Body of pancreas (tissue), 4 donors: ENCODE measurements around the gene ACBD6. TPM values are rescaled to one million over a fixed set of nuclear protein-coding genes. Genes with fewer than 3 reads are reported as not detected.

Experiments used
- ATAC-seq: fragments of 150-250 bp; one replicate; pipeline ENCODE4 v1.9.1; 2016
- DNase-seq, 4 donors: peaks; one replicate each; pipeline ENCODE4 v3.0.0-alpha.2; 2019
- H3K27ac ChIP-seq, 4 donors: fragments of 200-600 bp; sonication (generic); 1 replicate in 3 of 4; 2 replicates in 1 of 4; pipeline versions ENCODE4 v1.5.1 to v1.6.1; 2016 to 2019; ENCODE audit warnings: mild to moderate bottlenecking in 1 of 4, mixed read lengths in 1 of 4, moderate library complexity in 1 of 4
- H3K27me3 ChIP-seq, 2 donors: fragments of 200-600 bp; sonication (generic); one replicate each; pipeline ENCODE4 v1.6.0; 2016; ENCODE audit warnings: mild to moderate bottlenecking in 1 of 2
- H3K36me3 ChIP-seq, 2 donors: fragments of 200-600 bp; sonication (generic); replicated peaks in 1 of 2; 2 replicates each; pipeline ENCODE4 v1.5.1; 2016; ENCODE audit warnings: low read depth in 2 of 2; ENCODE audit not compliant: insufficient read depth in 1 of 2
- H3K4me1 ChIP-seq: fragments of 200-600 bp; sonication (generic); one replicate; pipeline ENCODE4 v1.6.0; 2016
- H3K4me3 ChIP-seq, 2 donors: fragments of 200-600 bp; sonication (generic); 1 replicate in 1 of 2; 2 replicates in 1 of 2; pipeline ENCODE4 v1.5.1; 2016 to 2019
- H3K9me3 ChIP-seq, 3 donors: fragments of 200-600 bp; sonication (generic); 1 replicate in 2 of 3; 2 replicates in 1 of 3; pipeline ENCODE4 v1.5.1; 2016
- CTCF ChIP-seq, 7 experiments: fragments of 450-650 bp in 4 of 7; fragments of 200-600 bp in 3 of 7; sonication (generic) in 3 of 7; IDR thresholded peaks; one replicate each; pipeline ENCODE4 v1.5.1; 2016 to 2019; ENCODE audit warnings: antibody characterized with exemption in 7 of 7
- POLR2A ChIP-seq, 3 donors: fragments of 450-650 bp; IDR thresholded peaks; one replicate each; pipeline ENCODE4 v1.6.1; 2016; ENCODE audit warnings: antibody characterized with exemption in 3 of 3, mild to moderate bottlenecking in 2 of 3
- WGBS, 2 donors: methylation state at CpG; one replicate each; pipeline ENCODE4 v1.1.5; 2017; 5-methylcytosine and 5-hydroxymethylcytosine counted together
- intact Hi-C: fragments of 100-400 bp; cut with DNase I; formaldehyde crosslinking; loops from one replicate; pipeline ENCODE4 v1.15.1; 2023
- total RNA-seq, 2 donors: library from RNA; depleted of rRNA; stranded (reverse); fragments of >200 nt; gene quantifications; one replicate each; pipeline ENCODE4 v1.1.0, GENCODE V29; 2016

ACBD6 gene
- total RNA-seq, 2 donors from 2014 or later = 37.4 to 49.4 TPM

GRCh38 chr1:180435566-180435965 is 66.8 kb downstream of the ACBD6 start:
- intact Hi-C loops = no loop called here
- Histone ChIP-seq H3K27ac (no peak overlapping the region), H3K9me3 (no peaks in the 10 kb centered on the region), H3K4me1 (no peaks in the 10 kb centered on the region), H3K27me3 (no peaks in the 10 kb centered on the region), H3K36me3 (no peaks in the 10 kb centered on the region), H3K4me3 (no peak overlapping the region)
- DNase-seq (no peak), ATAC-seq (no peak)
- 95 to 97% methylated on average over 7 of the region's 7 CpGs for WGBS, 2 donors
- TF ChIP-seq CTCF (IDR thresholded peaks at IDR 0.05) = no peak

DNA sequence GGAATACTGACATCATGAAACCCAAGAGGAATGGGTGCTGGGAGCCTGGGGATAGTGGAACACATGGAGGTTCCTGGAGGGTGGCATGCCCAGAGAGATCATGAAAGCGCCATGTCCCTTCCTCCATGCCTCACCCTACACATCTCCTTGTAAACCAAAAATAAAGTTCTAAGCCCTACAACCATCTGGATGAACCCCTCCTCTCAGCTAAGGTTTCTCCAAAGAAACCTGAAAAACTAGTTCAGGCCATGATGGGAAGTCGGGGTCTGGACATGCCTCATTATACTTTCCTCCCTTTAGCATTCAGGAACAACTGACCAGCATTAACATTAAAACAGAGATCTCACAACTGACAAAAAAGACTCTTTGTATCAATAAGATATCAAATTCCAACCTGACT is 68.5 kb downstream of the ACBD6 start:
- Histone ChIP-seq H3K4me1 (no peaks in the 10 kb centered on the region), H3K9me3 (no peaks in the 10 kb centered on the region), H3K27me3 (no peaks in the 10 kb centered on the region), H3K27ac (no peak overlapping the region), H3K4me3 (no peak overlapping the region), H3K36me3 (no peaks in the 10 kb centered on the region)
- no peak for ATAC-seq
- TF ChIP-seq POLR2A (IDR thresholded peaks at IDR 0.05) = no peak
- TF ChIP-seq CTCF (IDR thresholded peaks at IDR 0.05) = no peak
- 68 to 77% methylated on average over 2 of the region's 2 CpGs for WGBS, 2 donors
- DNase-seq = no peak
- intact Hi-C loops = no loop called here

DNA sequence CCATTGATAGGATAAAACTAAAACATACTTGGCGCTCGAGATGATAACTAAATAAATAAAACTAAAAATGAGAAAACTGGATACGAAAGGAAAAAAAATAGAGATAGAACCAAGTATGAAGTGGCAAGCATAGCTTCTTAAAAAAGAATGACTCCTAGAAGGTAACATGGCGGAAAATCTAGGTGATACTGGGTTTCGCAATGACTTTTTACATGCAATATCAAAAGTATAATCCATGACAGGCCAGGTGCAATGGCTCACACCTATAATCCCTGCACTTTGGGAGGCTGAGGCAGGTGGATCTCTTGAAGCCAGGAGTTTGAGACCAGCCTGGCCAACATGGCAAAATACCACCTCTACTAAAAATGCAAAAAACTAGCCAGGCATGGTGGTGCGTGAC is 70.7 kb downstream of the ACBD6 start:
- no peak for DNase-seq
- Histone ChIP-seq H3K36me3 (no peaks in the 10 kb centered on the region), H3K9me3 (no peaks in the 10 kb centered on the region), H3K27me3 (no peaks in the 10 kb centered on the region), H3K4me3 (no peak overlapping the region), H3K27ac (no peak overlapping the region), H3K4me1 (no peaks in the 10 kb centered on the region)
- intact Hi-C loops = no loop called here
- 94 to 96% methylated on average over 6 of the region's 6 CpGs for WGBS, 2 donors
- ATAC-seq = no peak
- no peak for TF ChIP-seq CTCF (IDR thresholded peaks at IDR 0.05)
- TF ChIP-seq POLR2A (IDR thresholded peaks at IDR 0.05) = no peak

DNA sequence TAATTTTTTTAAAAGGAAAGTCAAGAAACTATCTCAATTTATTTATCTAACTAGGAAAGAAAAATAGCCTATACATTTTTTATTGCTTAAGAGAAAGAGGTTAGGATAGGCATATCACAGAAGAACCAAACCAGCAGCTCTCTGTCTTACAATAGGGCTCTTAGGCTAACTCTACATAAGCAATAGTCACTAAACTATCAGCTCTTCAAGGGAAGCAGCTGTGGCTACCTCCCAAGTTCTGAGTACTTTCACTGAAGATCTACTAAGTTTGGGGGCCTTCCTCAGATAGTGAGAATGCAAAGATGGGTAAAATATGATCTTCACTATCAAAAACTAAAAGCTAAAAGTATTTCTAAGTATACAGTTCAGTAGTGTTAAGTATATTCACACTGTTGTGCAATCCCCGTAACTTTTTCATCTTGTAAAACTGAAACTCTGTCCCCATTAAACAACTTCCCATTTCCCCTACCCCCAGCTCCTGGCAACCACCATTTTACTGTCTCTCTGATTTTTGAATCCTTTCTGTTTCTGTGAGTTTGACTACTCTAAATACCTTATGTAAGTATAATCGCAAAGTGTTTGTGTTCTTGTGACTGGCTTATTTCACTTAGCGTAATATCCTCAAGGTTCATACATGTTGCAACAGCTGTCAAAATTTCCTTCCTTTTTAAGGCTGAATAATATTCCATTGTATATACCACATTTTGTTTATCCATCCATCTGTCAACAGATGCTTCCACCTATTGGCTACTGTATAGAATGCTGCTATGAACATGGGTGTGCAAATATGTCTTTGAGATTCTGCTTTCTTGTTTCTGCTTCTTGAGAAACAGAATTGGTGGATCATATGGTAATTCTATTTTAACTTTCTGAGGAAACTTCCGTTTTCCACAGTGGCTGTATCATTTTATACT is 73.3 kb downstream of the ACBD6 start:
- Histone ChIP-seq H3K27ac (no peak overlapping the region), H3K9me3 (no peaks in the 10 kb centered on the region), H3K27me3 (no peaks in the 10 kb centered on the region), H3K36me3 (no peaks in the 10 kb centered on the region), H3K4me3 (no peak overlapping the region), H3K4me1 (no peaks in the 10 kb centered on the region)
- intact Hi-C loops = no loop called here
- 86 to 97% methylated on average over 4 of the region's 4 CpGs for whole genome bisulfite sequencing, 2 donors
- ATAC-seq (no peak), DNase-seq (no peak)
- no peak for TF ChIP-seq CTCF (IDR thresholded peaks at IDR 0.05)
- no peak for TF ChIP-seq POLR2A (IDR thresholded peaks at IDR 0.05)

- intact Hi-C loops = no loop called here
- Histone ChIP-seq H3K4me1 (no peaks in the 10 kb centered on the region), H3K4me3 (no peak overlapping the region), H3K27me3 (no peaks in the 10 kb centered on the region), H3K9me3 (no peaks in the 10 kb centered on the region), H3K36me3 (no peaks in the 10 kb centered on the region), H3K27ac (no peak overlapping the region)
- TF ChIP-seq CTCF (IDR thresholded peaks at IDR 0.05) = no peak
- no peak for TF ChIP-seq POLR2A (IDR thresholded peaks at IDR 0.05)
- ATAC-seq = no peak
- DNase-seq = no peak
Observed at GRCh38 chr1:180425952-180426351, 76.4 kb downstream of the ACBD6 start.
